RWPE2 (cell line): ENCODE data around the gene CES3.

ENCODE experiments used
- ATAC-seq: fragments of 200-7000 bp; cut with Tn5 transposase; 3 replicates; pipeline ENCODE4 v1.9.1; 2021; ENCODE audit warnings: low read depth
- DNase-seq: peaks from one replicate; pipeline ENCODE4 v3.0.0-alpha.2; 2020; ENCODE audit warnings: low spot score
- H3K27ac ChIP-seq: fragments of 450-650 bp; 2 replicates; pipeline ENCODE4 v1.5.1; 2017; ENCODE audit warnings: mild to moderate bottlenecking; ENCODE audit not compliant: poor library complexity, severe bottlenecking
- H3K27me3 ChIP-seq: fragments of 250-450 bp; sonication (Bioruptor Pico); 2 replicates; pipeline ENCODE4 v1.5.1; 2021; ENCODE audit warnings: mild to moderate bottlenecking, moderate library complexity; ENCODE audit not compliant: insufficient read depth, poor library complexity, severe bottlenecking
- H3K36me3 ChIP-seq: fragments of 250-450 bp; sonication (Bioruptor Pico); 2 replicates; pipeline ENCODE4 v1.5.1; 2020; ENCODE audit warnings: low read depth, mild to moderate bottlenecking, moderate library complexity
- H3K4me1 ChIP-seq: fragments of 250-450 bp; sonication (Bioruptor Pico); 2 replicates; pipeline ENCODE4 v1.5.1; 2021; ENCODE audit warnings: mild to moderate bottlenecking, moderate library complexity; ENCODE audit not compliant: insufficient read depth, poor library complexity, severe bottlenecking
- H3K4me3 ChIP-seq: fragments of 250-450 bp; sonication (Bioruptor Pico); 2 replicates; pipeline ENCODE4 v1.5.1; 2021; ENCODE audit warnings: mild to moderate bottlenecking, moderate library complexity; ENCODE audit not compliant: severe bottlenecking
- H3K9me3 ChIP-seq: fragments of 250-450 bp; sonication (Bioruptor Pico); 2 replicates; pipeline ENCODE4 v1.5.1; 2021; ENCODE audit warnings: mild to moderate bottlenecking, moderate library complexity; ENCODE audit not compliant: severe bottlenecking
- TF ChIP-seq, protein P1 (sequence below): fragments of 450-650 bp; IDR thresholded peaks from one replicate; pipeline ENCODE4 v1.5.1; 2017; ENCODE audit warnings: mild to moderate bottlenecking, moderate library complexity; ENCODE audit not compliant: poor library complexity, severe bottlenecking

The CES3 gene

DNA sequence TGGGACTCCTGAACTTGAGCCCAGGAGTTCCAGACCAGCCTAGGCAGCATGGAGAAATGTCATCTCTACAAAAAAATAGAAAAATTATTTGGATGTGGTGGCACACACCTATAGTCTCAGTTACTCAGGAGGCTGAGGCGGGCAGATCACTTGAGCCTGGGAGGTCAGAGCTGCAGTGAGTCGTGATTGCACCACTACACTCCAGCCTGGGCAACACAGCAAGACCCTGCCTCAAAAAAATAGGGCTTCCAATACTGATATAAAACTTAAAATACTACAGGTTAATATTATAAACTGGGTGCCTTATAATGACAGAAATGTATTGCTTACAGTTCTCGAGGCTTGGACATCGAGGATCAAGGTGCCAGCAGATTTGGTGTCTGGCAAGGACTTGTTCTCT is 15.1 kb upstream of the CES3 start:
- H3K36me3 ChIP-seq: peaks cover 21% of the 10 kb centered on the region
- H3K27ac ChIP-seq: no peak overlapping the region
- no peaks in the 10 kb centered on the region for H3K4me1 ChIP-seq
- no peak for ATAC-seq
- no peak overlapping the region for H3K4me3 ChIP-seq
- H3K27me3 ChIP-seq: no peaks in the 10 kb centered on the region
- TF ChIP-seq, protein P1, sequence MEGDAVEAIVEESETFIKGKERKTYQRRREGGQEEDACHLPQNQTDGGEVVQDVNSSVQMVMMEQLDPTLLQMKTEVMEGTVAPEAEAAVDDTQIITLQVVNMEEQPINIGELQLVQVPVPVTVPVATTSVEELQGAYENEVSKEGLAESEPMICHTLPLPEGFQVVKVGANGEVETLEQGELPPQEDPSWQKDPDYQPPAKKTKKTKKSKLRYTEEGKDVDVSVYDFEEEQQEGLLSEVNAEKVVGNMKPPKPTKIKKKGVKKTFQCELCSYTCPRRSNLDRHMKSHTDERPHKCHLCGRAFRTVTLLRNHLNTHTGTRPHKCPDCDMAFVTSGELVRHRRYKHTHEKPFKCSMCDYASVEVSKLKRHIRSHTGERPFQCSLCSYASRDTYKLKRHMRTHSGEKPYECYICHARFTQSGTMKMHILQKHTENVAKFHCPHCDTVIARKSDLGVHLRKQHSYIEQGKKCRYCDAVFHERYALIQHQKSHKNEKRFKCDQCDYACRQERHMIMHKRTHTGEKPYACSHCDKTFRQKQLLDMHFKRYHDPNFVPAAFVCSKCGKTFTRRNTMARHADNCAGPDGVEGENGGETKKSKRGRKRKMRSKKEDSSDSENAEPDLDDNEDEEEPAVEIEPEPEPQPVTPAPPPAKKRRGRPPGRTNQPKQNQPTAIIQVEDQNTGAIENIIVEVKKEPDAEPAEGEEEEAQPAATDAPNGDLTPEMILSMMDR: no peak
- H3K9me3 ChIP-seq: no peaks in the 10 kb centered on the region
- DNase-seq: no peak

DNA sequence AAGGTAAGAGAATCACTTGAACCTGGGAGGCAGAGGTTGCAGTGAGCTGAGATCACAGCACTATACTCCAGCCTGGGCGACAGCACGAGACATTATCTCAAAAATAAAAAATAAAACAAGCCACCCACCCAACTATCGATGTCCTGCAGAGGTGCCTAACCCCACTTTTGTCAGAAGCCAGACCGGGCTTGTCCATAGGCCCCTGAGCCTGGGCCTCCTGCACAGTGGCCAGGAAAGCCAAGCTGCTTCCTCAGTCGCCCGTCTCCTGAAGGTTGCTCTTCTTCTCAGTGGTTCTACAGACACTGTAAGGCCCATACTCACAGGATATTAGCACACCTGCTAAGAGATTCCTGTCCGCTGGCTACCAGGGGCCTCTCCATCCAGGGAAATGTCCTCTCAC is 14.5 kb upstream of the CES3 start:
- Histone ChIP-seq H3K4me3 (no peak overlapping the region), H3K4me1 (no peaks in the 10 kb centered on the region), H3K27me3 (no peaks in the 10 kb centered on the region), H3K9me3 (no peaks in the 10 kb centered on the region), H3K27ac (no peak overlapping the region), H3K36me3 (peaks cover 15% of the 10 kb centered on the region)
- ATAC-seq (no peak), DNase-seq (no peak)
- TF ChIP-seq, protein P1: no peak

DNA sequence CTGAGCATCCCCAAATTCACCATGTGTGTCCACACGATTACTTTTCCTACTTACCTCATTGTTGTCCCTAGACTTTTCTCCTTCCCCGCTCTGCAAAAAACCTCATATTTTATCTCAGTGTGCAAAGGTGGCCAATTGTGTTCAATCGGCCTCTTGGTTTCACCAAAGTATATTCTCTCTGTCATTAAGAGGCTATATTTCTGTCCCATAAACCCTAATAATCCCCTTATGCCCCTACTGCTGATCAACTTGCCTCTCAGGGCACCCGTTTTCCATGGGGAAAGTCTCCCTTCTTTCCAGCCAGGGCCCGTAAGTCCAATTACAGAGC is 14.1 kb upstream of the CES3 start:
- TF ChIP-seq, protein P1: no peak
- DNase-seq (no peak), ATAC-seq (no peak)
- no peaks in the 10 kb centered on the region for H3K4me1 ChIP-seq
- H3K27ac ChIP-seq: no peak overlapping the region
- no peaks in the 10 kb centered on the region for H3K9me3 ChIP-seq
- peaks cover 11% of the 10 kb centered on the region for H3K36me3 ChIP-seq
- no peak overlapping the region for H3K4me3 ChIP-seq
- no peaks in the 10 kb centered on the region for H3K27me3 ChIP-seq

DNA sequence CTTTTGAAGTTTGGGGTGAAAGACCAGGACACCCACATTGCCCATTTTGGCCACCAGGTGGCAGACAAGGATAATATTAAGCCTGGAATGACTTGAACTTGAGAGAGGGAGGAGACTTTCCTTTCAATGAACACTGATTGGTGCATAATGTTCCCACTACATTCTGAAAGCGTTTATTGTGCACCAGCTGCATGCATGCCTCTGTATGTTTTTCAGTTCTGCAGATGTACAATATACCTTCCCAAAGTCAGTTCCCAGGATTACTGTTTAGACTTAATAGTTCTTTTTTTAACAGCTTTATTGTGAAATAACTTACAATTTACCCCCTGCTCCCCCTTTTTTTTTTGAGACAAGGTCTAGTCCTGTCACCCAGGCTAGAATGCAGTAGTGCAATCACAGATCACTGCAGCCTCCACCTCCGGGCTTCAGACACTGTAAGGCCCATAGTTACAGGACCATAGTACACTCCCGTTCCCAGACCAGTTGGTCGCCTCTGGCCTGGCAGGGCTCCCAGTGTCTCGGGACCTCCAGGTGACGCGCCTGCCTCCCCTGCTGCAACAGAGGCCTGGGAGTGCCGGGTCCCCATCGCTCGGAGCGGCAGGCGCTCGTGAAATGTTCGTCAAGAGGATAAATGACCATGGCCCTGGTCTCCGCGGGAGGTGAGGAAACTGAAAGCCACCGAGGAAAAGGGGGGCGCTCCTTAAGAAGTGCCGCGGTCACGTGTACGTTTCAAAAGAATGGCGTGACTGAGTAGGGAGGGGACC is 13.6 kb upstream of the CES3 start:
- Histone ChIP-seq H3K27ac (peak overlapping the region; percentile 49), H3K4me3 (peak overlapping the region; percentile 25), H3K27me3 (no peaks in the 10 kb centered on the region), H3K36me3 (peaks cover 5% of the 10 kb centered on the region), H3K4me1 (no peaks in the 10 kb centered on the region), H3K9me3 (no peaks in the 10 kb centered on the region)
- no peak for DNase-seq
- TF ChIP-seq, protein P1: peak; percentile 95
- peak; percentile 70 for ATAC-seq

DNA sequence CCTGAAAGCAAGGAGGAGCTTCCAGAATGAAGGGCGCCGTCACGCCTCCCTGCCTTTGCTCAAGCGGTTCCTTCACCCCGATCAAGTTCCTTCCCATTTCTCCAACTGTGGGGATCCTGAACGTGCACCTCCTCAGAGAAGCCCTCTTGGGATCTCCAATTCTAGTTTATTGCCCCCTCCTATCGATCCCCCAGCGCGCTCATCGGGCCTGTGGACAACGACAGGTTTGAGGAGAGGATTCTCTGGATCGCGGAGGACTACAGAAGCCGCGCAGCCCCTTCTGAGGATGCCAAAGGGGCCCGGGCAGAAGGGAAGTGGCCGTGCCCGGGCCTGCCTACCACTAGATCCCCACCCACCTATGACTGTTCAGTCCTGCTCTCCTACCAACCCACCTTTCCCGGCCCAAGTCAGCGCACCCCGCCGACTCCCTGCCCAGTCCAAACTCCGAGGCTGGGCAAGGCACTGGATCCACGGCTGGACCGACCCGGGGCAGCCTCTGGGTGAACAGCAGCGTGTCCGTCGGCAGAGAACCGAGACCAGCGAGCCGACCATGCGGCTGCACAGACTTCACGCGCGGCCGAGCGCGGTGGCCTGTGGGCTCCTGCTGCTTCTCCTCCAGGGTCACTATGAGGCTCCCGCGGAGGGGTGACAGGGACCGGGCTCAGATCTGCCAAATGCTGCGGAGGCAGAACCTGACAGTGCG is 12.8 kb upstream of the CES3 start:
- H3K27ac ChIP-seq: peak overlapping the region; percentile 49
- peaks cover 4% of the 10 kb centered on the region for H3K4me1 ChIP-seq
- ATAC-seq (peak; percentile 78), DNase-seq (peak; percentile 78)
- no peaks in the 10 kb centered on the region for H3K36me3 ChIP-seq
- peak overlapping the region; percentile 25 for H3K4me3 ChIP-seq
- no peaks in the 10 kb centered on the region for H3K9me3 ChIP-seq
- TF ChIP-seq, protein P1: no peak
- H3K27me3 ChIP-seq: no peaks in the 10 kb centered on the region
